Measurements from ENCODE around the gene RNF157.

- no peak for TF ChIP-seq HMGXB4 (CRISPR knock-in tag; IDR thresholded peaks at IDR 0.05)
- no peak for TF ChIP-seq CTCF (IDR thresholded peaks at IDR 0.05)
Measured at GRCh38 chr17:76142585-76143041, 97.7 kb downstream of the RNF157 start.
